Calu3 (cell line): ENCODE results near the gene PSTPIP2. TPM values are rescaled to one million over a fixed set of nuclear protein-coding genes. Genes with fewer than 3 reads are reported as not detected.
A peak's percentile ranks its signal among the peaks of the same experiment; 100 is the strongest.

Experiments
- BruUV-seq: library from RNA; stranded (reverse); fragments of 400-500 nt; replicated peaks from 2 replicates; lab custom pipeline; 2021; lab: Mats Ljungman, UMichigan
- CTCF ChIA-PET: fragments of 300-600 bp; sonication (Branson Sonifier 250); formaldehyde crosslinking; loops from one replicate; lab custom pipeline; 2022; ENCODE audit warnings: antibody characterized with exemption; lab: Charles Lee
- DNase-seq: peaks from one replicate; pipeline ENCODE4 v3.0.0; 2022
- H3K27ac Mint-ChIP-seq: one replicate; pipeline ENCODE4 v1.8.0; 2022; ENCODE audit warnings: mixed read lengths; ENCODE audit not compliant: unreplicated experiment
- H3K27me3 Mint-ChIP-seq: one replicate; pipeline ENCODE4 v1.8.0; 2022; ENCODE audit warnings: mixed read lengths; ENCODE audit not compliant: unreplicated experiment
- H3K36me3 Mint-ChIP-seq: one replicate; pipeline ENCODE4 v1.8.0; 2022; ENCODE audit warnings: mild to moderate bottlenecking, moderate library complexity, mixed read lengths; ENCODE audit not compliant: insufficient read depth, unreplicated experiment
- H3K4me1 Mint-ChIP-seq: one replicate; pipeline ENCODE4 v1.8.0; 2022; ENCODE audit warnings: mild to moderate bottlenecking, low read depth, mixed read lengths; ENCODE audit not compliant: unreplicated experiment
- H3K4me3 Mint-ChIP-seq: one replicate; pipeline ENCODE4 v1.8.0; 2022; ENCODE audit warnings: mild to moderate bottlenecking, low read depth, moderate library complexity, mixed read lengths; ENCODE audit not compliant: unreplicated experiment
- H3K9me3 Mint-ChIP-seq: one replicate; pipeline ENCODE4 v1.8.0; 2022; ENCODE audit warnings: low read depth, mixed read lengths; ENCODE audit not compliant: unreplicated experiment
- intact Hi-C: fragments of 100-400 bp; cut with micrococcal nuclease; formaldehyde crosslinking; loops from one replicate; pipeline ENCODE4 v1.10.0; 2022; ENCODE audit not compliant: unreplicated experiment
- total RNA-seq: library from RNA; stranded (reverse); gene quantifications from 2 replicates; pipeline ENCODE4 v1.2.3, GENCODE V29; 2022
- TF ChIP-seq, protein P1 (sequence below): fragments of 200-600 bp; IDR thresholded peaks from one replicate; pipeline ENCODE4 v1.8.0; 2022; ENCODE audit warnings: antibody characterized with exemption; ENCODE audit not compliant: unreplicated experiment

The PSTPIP2 gene
- total RNA-seq, 1 experiment from 2014 or later = 2.6 TPM

DNA sequence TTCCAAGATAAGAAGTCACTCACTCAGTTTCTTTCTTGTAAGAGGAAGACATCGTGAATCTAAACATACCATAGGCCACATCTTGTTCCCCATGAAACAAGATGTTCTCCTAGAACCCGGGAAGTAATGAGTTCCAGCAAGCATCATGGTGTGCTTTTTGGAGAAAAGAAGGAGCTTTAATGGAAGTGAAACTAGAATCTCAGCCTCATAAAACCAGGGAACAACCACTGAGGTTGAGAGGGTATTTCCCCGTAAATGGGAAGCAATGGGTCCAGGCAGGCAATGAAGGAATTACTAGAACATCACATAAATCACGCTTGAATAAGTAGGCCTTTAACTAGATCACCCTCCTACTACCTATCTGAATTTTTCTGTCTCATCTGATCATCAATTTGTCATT, 40.3 kb downstream of the PSTPIP2 start:
- BruUV-seq = no TSS peak
- CTCF ChIA-PET = no interaction called here
- H3K27me3 Mint-ChIP-seq = peaks cover 24% of the 10 kb centered on the region
- H3K36me3 Mint-ChIP-seq = peaks cover 11% of the 10 kb centered on the region
- TF ChIP-seq, protein P1, sequence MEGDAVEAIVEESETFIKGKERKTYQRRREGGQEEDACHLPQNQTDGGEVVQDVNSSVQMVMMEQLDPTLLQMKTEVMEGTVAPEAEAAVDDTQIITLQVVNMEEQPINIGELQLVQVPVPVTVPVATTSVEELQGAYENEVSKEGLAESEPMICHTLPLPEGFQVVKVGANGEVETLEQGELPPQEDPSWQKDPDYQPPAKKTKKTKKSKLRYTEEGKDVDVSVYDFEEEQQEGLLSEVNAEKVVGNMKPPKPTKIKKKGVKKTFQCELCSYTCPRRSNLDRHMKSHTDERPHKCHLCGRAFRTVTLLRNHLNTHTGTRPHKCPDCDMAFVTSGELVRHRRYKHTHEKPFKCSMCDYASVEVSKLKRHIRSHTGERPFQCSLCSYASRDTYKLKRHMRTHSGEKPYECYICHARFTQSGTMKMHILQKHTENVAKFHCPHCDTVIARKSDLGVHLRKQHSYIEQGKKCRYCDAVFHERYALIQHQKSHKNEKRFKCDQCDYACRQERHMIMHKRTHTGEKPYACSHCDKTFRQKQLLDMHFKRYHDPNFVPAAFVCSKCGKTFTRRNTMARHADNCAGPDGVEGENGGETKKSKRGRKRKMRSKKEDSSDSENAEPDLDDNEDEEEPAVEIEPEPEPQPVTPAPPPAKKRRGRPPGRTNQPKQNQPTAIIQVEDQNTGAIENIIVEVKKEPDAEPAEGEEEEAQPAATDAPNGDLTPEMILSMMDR = no peak
- no peak overlapping the region for H3K4me3 Mint-ChIP-seq
- H3K27ac Mint-ChIP-seq = no peak overlapping the region
- peaks cover 10% of the 10 kb centered on the region for H3K4me1 Mint-ChIP-seq
- intact Hi-C loops = no loop called here
- H3K9me3 Mint-ChIP-seq = no peaks in the 10 kb centered on the region
- no peak for DNase-seq

DNA sequence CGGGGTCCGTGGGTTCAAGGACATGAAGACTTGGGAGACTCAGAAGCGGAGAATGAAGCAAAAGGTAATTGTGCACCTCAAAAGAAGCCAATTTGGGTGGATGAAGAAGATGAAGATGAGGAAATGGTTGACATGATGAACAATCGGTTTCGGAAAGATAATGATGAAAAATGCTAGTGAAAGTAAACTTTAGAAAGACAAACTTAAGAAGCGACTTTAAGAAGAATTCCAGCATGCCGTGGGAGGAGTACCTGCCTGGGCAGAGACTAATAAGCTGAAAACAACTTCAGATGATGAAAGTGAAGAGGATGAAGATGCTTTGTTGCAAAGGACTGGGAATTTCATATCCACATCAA, 43.5 kb downstream of the PSTPIP2 start:
- Mint-ChIP-seq H3K4me1 (peaks cover 10% of the 10 kb centered on the region), H3K36me3 (peaks cover 11% of the 10 kb centered on the region), H3K27ac (peak overlapping the region; percentile 17), H3K27me3 (peaks cover 38% of the 10 kb centered on the region), H3K4me3 (peak overlapping the region; percentile 83), H3K9me3 (no peaks in the 10 kb centered on the region)
- TF ChIP-seq, protein P1 = no peak
- no TSS peak for BruUV-seq
- DNase-seq = no peak
- intact Hi-C loops = no loop called here
- CTCF ChIA-PET = no interaction called here

DNA sequence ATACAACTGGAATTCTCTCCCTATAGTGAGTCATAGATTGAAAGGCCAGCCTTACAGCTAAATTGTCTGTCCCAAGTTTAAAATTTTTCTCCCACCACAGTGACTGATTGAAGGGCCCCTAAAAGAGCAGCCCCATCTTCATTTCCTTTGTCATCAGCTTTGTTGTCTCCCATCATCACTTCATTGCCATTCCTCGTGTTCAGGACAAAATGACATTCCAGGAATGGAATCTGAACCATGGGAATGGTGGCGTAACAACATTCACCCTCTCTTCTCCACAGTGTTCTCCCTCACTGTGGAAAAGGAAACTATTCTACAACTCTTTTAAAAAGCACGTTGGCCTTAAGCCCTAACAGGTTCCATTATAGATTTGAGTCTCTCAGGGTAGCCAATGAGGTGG, 52.1 kb downstream of the PSTPIP2 start:
- Mint-ChIP-seq H3K9me3 (no peaks in the 10 kb centered on the region), H3K36me3 (no peaks in the 10 kb centered on the region), H3K27ac (no peak overlapping the region), H3K4me1 (no peaks in the 10 kb centered on the region), H3K27me3 (peaks cover 5% of the 10 kb centered on the region), H3K4me3 (no peak overlapping the region)
- intact Hi-C loops = no loop called here
- DNase-seq = no peak
- TF ChIP-seq, protein P1 = no peak
- BruUV-seq = no TSS peak
- CTCF ChIA-PET = interaction anchor here (0.6 kb wide), 1 partner anchor 11 kb away, joined by 5 read pairs; no protein-coding TSS in a partner anchor

DNA sequence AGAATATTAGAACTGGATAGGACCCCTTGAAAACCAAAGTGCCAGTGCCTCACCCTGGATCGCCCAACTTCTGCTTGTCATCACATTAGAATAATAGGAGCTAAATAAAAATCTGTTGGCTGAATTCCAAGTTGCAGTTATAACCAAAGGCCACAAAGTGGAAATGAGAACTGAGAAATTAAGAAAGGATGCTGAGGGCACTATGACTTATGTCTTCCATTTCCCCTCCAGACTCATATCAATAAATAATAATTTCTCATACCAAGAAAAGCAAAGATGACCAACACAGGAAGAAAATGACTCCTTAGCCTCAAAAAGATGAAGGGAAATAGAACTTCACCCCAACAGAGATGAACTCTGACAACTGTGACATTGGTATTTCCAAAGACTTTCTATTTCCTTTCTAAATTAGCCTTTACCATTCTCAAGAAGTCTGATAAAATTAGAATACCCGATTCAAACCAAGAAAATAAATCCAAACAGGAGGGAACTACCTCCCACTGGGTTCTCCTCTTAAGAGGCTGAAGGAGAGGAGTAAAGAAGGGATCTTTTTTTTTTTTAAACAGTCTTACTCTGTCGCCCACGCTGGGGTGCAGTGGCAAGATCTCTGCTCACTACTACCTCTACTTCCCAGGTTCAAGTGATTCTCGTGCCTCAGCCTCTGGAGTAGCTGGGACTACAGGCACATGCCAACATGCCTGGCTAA, 58.4 kb downstream of the PSTPIP2 start:
- Mint-ChIP-seq H3K4me1 (no peaks in the 10 kb centered on the region), H3K9me3 (no peaks in the 10 kb centered on the region), H3K27ac (no peak overlapping the region), H3K36me3 (no peaks in the 10 kb centered on the region), H3K27me3 (peaks cover 10% of the 10 kb centered on the region), H3K4me3 (no peak overlapping the region)
- DNase-seq = no peak
- TF ChIP-seq, protein P1 = no peak
- intact Hi-C loops = no loop called here
- CTCF ChIA-PET = no interaction called here
- no TSS peak for BruUV-seq
